HCT116 (cell line): ENCODE results near the gene ACTG2. TPM values are rescaled to one million over a fixed set of nuclear protein-coding genes. Genes with fewer than 3 reads are reported as not detected.

Source experiments
- ATAC-seq: fragments of 200-7000 bp; cut with Tn5 transposase; 2 replicates; pipeline ENCODE4 v1.9.1; 2020; ENCODE audit warnings: mild to moderate bottlenecking, moderate library complexity
- BruUV-seq: library from RNA; stranded (reverse); fragments of 400-500 nt; replicated peaks from 2 replicates; lab custom pipeline; 2021; lab: Mats Ljungman, UMichigan
- CTCF ChIA-PET: fragments of 300-600 bp; sonication (Branson Sonifier 250); formaldehyde crosslinking; loops from one replicate; lab custom pipeline; 2021; ENCODE audit warnings: antibody characterized with exemption; lab: Charles Lee
- POLR2A ChIA-PET: fragments of 300-600, 350-600 bp; sonication (Branson Sonifier 250); formaldehyde crosslinking; loops from one replicate; lab custom pipeline; 2021; ENCODE audit warnings: antibody characterized with exemption; lab: Charles Lee
- RAD21 ChIA-PET, 2 experiments: fragments of 300-600 bp; sonication (Branson Sonifier 250); formaldehyde crosslinking; loops; one replicate each; lab custom pipeline; 2023; ENCODE audit warnings: low total read pairs in 2 of 2; ENCODE audit not compliant: uncharacterized antibody in 2 of 2, unreplicated experiment in 2 of 2, low non-redundant PET in 1 of 2; lab: Charles Lee
- DNase-seq: peaks from one replicate; pipeline ENCODE4 v3.0.0-alpha.2; 2010; ENCODE audit warnings: low read depth, low spot score
- H2AFZ ChIP-seq: fragments of 200-600 bp; shearing (Covaris generic), sonication (generic); 2 replicates; pipeline ENCODE4 v1.6.1; 2017; ENCODE audit warnings: low read depth, mixed run types, mixed read lengths, antibody characterized with exemption, low read length; ENCODE audit not compliant: poor library complexity, severe bottlenecking
- H3K27ac ChIP-seq: 2 replicates; pipeline ENCODE4 v1.5.1; 2012; ENCODE audit warnings: low read depth, low read length
- H3K27me3 ChIP-seq: fragments of 200-600 bp; sonication (generic); 2 replicates; pipeline ENCODE4 v1.6.1; 2016; ENCODE audit warnings: mixed run types, low read length, mixed read lengths; ENCODE audit not compliant: insufficient read depth
- H3K36me3 ChIP-seq, 2 experiments: fragments of 200-500 bp in 1 of 2; fragments of 200-600 bp in 1 of 2; sonication (Bioruptor generic) in 1 of 2; sonication (generic) in 1 of 2; 2 replicates each; pipeline versions ENCODE4 v1.5.1 to v1.6.1; 2014 to 2016; ENCODE audit warnings: low read length in 2 of 2, inconsistent platforms in 1 of 2, mixed read lengths in 1 of 2, mixed run types in 1 of 2; ENCODE audit not compliant: insufficient read depth in 2 of 2, control insufficient read depth in 1 of 2
- H3K4me1 ChIP-seq, 2 experiments: fragments of 200-600 bp in 1 of 2; sonication (generic) in 1 of 2; 2 replicates each; pipeline versions ENCODE4 v1.5.1 to v1.6.1; 2012 to 2017; ENCODE audit warnings: low read length in 2 of 2, inconsistent platforms in 1 of 2, mild to moderate bottlenecking in 1 of 2, mixed read lengths in 1 of 2, mixed run types in 1 of 2, moderate library complexity in 1 of 2; ENCODE audit not compliant: insufficient read depth in 2 of 2, control insufficient read depth in 1 of 2
- H3K4me2 ChIP-seq: fragments of 200-600 bp; sonication (generic); 2 replicates; pipeline ENCODE4 v1.6.1; 2017; ENCODE audit warnings: mixed run types, low read length, mixed read lengths
- H3K4me3 ChIP-seq, 2 experiments: fragments of 200-600 bp in 1 of 2; sonication (generic) in 1 of 2; replicated peaks in 1 of 2; 2 replicates each; pipeline ENCODE4 v1.5.1; 2011 to 2016; ENCODE audit warnings: low read length in 2 of 2, control low read depth in 1 of 2, low read depth in 1 of 2, mild to moderate bottlenecking in 1 of 2, mixed read lengths in 1 of 2, mixed run types in 1 of 2
- H3K79me2 ChIP-seq: fragments of 200-600 bp; sonication (generic); 2 replicates; pipeline ENCODE4 v1.6.1; 2017; ENCODE audit warnings: mild to moderate bottlenecking, mixed run types, low read length, moderate library complexity, mixed read lengths; ENCODE audit not compliant: insufficient read depth
- H3K9ac ChIP-seq: fragments of 200-600 bp; sonication (generic); 2 replicates; pipeline ENCODE4 v1.6.1; 2016; ENCODE audit warnings: low read length, mixed read lengths
- H3K9me2 ChIP-seq: fragments of 200-600 bp; sonication (generic), shearing (Covaris generic); 2 replicates; pipeline ENCODE4 v1.6.1; 2017; ENCODE audit warnings: mixed run types, mild to moderate bottlenecking, moderate library complexity; ENCODE audit not compliant: insufficient read depth
- H3K9me3 ChIP-seq, 2 experiments: fragments of 200-500 bp in 1 of 2; fragments of 200-600 bp in 1 of 2; sonication (Bioruptor generic) in 1 of 2; sonication (generic) in 1 of 2; 2 replicates each; pipeline ENCODE4 v1.6.1; 2014 to 2017; ENCODE audit warnings: low read length in 2 of 2, mixed read lengths in 2 of 2, inconsistent platforms in 1 of 2, low read depth in 1 of 2, mild to moderate bottlenecking in 1 of 2, mixed run types in 1 of 2, moderate library complexity in 1 of 2; ENCODE audit not compliant: control insufficient read depth in 1 of 2, insufficient read depth in 1 of 2
- H4K20me1 ChIP-seq: fragments of 200-600 bp; sonication (generic), shearing (Covaris generic); 2 replicates; pipeline ENCODE4 v1.6.1; 2017; ENCODE audit warnings: mixed run types, mild to moderate bottlenecking, moderate library complexity; ENCODE audit not compliant: insufficient read depth
- CBX3 ChIP-seq: IDR thresholded peaks from 2 replicates; pipeline ENCODE4 v1.6.1; 2012; ENCODE audit warnings: low read depth
- CEBPB ChIP-seq: IDR thresholded peaks from 2 replicates; pipeline ENCODE4 v1.6.1; 2012; ENCODE audit warnings: low read depth
- JUND ChIP-seq: IDR thresholded peaks from 2 replicates; pipeline ENCODE4 v1.6.1; 2012
- POLR2AphosphoS5 ChIP-seq: IDR thresholded peaks from 2 replicates; pipeline ENCODE4 v1.6.1; 2011; ENCODE audit warnings: mild to moderate bottlenecking, low read depth, low read length, moderate library complexity
- RAD21 ChIP-seq: IDR thresholded peaks from 2 replicates; pipeline ENCODE4 v1.6.1; 2012; ENCODE audit warnings: low read depth, mild to moderate bottlenecking
- SIN3A ChIP-seq: IDR thresholded peaks from 2 replicates; pipeline ENCODE4 v1.6.1; 2012; ENCODE audit warnings: low read depth
- SRF ChIP-seq: IDR thresholded peaks from 2 replicates; pipeline ENCODE4 v1.6.1; 2012; ENCODE audit warnings: low read depth
- TCF7L2 ChIP-seq: IDR thresholded peaks from 2 replicates; pipeline ENCODE4 v1.7.0; 2011; ENCODE audit warnings: borderline replicate concordance, inconsistent platforms; ENCODE audit not compliant: insufficient read depth, insufficient read length; ENCODE audit errors: extremely low read depth
- ZBTB33 ChIP-seq: IDR thresholded peaks from 2 replicates; pipeline ENCODE4 v1.6.1; 2011; ENCODE audit warnings: mild to moderate bottlenecking, low read length, moderate library complexity; ENCODE audit not compliant: insufficient replicate concordance; ENCODE audit errors: extremely low read depth
- ZFX ChIP-seq: fragments of 450-650 bp; IDR thresholded peaks from 2 replicates; pipeline ENCODE4 v1.6.1; 2017
- ZNF274 ChIP-seq: fragments of 200-500 bp; sonication (Bioruptor generic); IDR thresholded peaks from 2 replicates; pipeline ENCODE4 v1.6.1; 2014; ENCODE audit warnings: mild to moderate bottlenecking, low read depth, low read length, inconsistent platforms
- intact Hi-C: fragments of 100-400 bp; cut with micrococcal nuclease; formaldehyde crosslinking; loops from 2 replicates; pipeline ENCODE4 v1.10.0; 2022
- total RNA-seq: library from RNA; stranded (reverse); gene quantifications from one replicate; pipeline ENCODE4 v1.2.1, GENCODE V29; 2021; ENCODE audit not compliant: unreplicated experiment
- TF ChIP-seq, protein P1 (sequence below): IDR thresholded peaks from 2 replicates; pipeline ENCODE4 v1.6.1; 2012; ENCODE audit warnings: low read depth

ACTG2 gene
- total RNA-seq, 1 experiment from 2014 or later: 0.89 TPM

DNA sequence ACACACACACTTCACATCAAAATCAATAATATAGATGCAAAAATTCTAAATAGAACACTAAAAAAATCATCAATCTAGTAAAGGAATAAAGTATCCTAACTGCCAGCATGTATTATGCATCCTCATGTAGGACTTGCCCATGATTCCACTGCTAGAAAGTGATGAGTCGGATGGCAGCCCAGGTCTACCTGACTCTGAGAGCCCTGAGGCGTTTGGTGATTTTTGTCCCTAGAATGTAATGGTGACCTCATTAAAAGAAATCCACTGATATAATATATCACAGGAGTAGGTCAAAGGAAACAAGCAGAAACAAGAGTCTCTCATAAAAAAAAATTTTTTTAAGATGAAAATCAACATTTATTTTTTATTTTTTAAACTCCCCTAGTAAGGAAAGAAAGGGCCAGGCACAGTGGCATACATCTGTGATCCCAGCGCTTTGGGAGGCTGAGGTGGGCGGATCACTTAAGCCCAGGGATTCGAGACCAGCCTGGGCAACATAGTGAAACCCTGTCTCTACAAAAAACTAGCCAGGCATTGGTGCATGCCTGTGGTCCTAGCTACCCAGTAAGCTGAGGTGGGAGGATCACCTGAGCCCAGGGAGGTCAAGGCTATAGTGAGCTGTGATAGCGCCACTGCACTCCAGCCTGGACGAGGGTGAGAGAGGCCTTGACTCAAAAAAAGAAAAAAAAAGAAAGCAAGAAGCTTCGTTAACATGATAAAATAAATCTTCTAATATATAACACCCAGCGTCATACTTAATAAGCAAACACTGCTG is 24.4 kb upstream of the ACTG2 start (continued):
- TF ChIP-seq, protein P1, sequence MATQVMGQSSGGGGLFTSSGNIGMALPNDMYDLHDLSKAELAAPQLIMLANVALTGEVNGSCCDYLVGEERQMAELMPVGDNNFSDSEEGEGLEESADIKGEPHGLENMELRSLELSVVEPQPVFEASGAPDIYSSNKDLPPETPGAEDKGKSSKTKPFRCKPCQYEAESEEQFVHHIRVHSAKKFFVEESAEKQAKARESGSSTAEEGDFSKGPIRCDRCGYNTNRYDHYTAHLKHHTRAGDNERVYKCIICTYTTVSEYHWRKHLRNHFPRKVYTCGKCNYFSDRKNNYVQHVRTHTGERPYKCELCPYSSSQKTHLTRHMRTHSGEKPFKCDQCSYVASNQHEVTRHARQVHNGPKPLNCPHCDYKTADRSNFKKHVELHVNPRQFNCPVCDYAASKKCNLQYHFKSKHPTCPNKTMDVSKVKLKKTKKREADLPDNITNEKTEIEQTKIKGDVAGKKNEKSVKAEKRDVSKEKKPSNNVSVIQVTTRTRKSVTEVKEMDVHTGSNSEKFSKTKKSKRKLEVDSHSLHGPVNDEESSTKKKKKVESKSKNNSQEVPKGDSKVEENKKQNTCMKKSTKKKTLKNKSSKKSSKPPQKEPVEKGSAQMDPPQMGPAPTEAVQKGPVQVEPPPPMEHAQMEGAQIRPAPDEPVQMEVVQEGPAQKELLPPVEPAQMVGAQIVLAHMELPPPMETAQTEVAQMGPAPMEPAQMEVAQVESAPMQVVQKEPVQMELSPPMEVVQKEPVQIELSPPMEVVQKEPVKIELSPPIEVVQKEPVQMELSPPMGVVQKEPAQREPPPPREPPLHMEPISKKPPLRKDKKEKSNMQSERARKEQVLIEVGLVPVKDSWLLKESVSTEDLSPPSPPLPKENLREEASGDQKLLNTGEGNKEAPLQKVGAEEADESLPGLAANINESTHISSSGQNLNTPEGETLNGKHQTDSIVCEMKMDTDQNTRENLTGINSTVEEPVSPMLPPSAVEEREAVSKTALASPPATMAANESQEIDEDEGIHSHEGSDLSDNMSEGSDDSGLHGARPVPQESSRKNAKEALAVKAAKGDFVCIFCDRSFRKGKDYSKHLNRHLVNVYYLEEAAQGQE: no peak
- no peak for TF ChIP-seq SIN3A
- no peak for TF ChIP-seq POLR2AphosphoS5
- TF ChIP-seq RAD21: no peak
- TF ChIP-seq ZFX: no peak
- TF ChIP-seq CBX3: no peak
- no peak for TF ChIP-seq TCF7L2
- TF ChIP-seq SRF: no peak
- TF ChIP-seq CEBPB: no peak

DNA sequence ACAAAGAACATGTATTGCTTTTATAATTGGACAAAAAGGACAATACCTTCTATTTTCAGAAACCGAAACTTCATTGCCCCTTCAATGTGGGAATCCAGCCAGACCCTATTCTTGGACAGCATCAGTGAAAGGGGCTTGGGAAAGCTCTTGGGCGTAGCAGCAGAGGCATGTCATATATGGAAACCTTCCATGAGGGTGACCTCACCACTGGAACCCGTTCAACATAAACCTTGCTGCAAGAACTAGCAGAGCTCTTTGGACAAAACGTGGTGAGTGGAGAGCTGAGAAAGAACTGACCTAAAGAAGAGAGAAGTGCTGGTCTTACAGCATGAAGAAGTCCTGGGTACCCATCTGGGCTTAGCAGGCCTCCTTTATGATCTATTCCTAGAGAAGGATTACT is 22.7 kb upstream of the ACTG2 start:
- Histone ChIP-seq H3K79me2 (no peaks in the 10 kb centered on the region), H3K9ac (no peak overlapping the region), H3K27ac (no peak overlapping the region), H3K27me3 (no peaks in the 10 kb centered on the region), H3K4me3 (no peak overlapping the region), H3K4me2 (no peak overlapping the region), H3K9me2 (no peaks in the 10 kb centered on the region), H4K20me1 (no peaks in the 10 kb centered on the region), H2AFZ (no peak overlapping the region), H3K36me3 (no peaks in the 10 kb centered on the region; a peak in 2 of 4 replicates), H3K4me1 (no peaks in the 10 kb centered on the region), H3K9me3 (no peaks in the 10 kb centered on the region)
- ATAC-seq (no peak), DNase-seq (no peak)
- RAD21 ChIA-PET: no interaction called here
- POLR2A ChIA-PET: no interaction called here
- no TSS peak for BruUV-seq
- intact Hi-C loops: no loop called here
- no peak for TF ChIP-seq ZNF274
- no peak for TF ChIP-seq POLR2AphosphoS5
- TF ChIP-seq SIN3A: no peak
- no peak for TF ChIP-seq ZBTB33
- no peak for TF ChIP-seq JUND
- CTCF ChIA-PET: no interaction called here
